Right ventricle myocardium superior (tissue), 1 donor: ENCODE data around the gene ABTB1. TPM values are rescaled to one million over a fixed set of nuclear protein-coding genes. Genes with fewer than 3 reads are reported as not detected.
"Not testable (repeated sequence)": the region's sequence is repeated elsewhere in the genome, so short reads cannot be mapped to it uniquely, and the experiment has no call there.

ENCODE experiments used
- ATAC-seq: fragments of 200-7000 bp; cut with Tn5 transposase; one replicate; pipeline ENCODE4 v1.9.1; 2020; ENCODE audit warnings: mild to moderate bottlenecking; ENCODE audit not compliant: poor library complexity
- DNase-seq: peaks from one replicate; pipeline ENCODE4 v3.0.0-alpha.2; 2020
- intact Hi-C: fragments of 100-400 bp; cut with DNase I; formaldehyde crosslinking; loops from one replicate; pipeline ENCODE4 v1.11.2; 2022
- total RNA-seq: library from RNA; stranded (reverse); fragmentation: NEBNext Ultra II Directional; extraction: Animal tissue kit (Norgen Biotek cat#: 25700); gene quantifications from one replicate; pipeline ENCODE4 v1.2.1, GENCODE V29; 2021
- donor health status: DM: no; HTN: yes; CAD: no; lungs with severe emphysema.

ABTB1 gene
- total RNA-seq, 1 donor from 2014 or later = 33.0 TPM

DNA sequence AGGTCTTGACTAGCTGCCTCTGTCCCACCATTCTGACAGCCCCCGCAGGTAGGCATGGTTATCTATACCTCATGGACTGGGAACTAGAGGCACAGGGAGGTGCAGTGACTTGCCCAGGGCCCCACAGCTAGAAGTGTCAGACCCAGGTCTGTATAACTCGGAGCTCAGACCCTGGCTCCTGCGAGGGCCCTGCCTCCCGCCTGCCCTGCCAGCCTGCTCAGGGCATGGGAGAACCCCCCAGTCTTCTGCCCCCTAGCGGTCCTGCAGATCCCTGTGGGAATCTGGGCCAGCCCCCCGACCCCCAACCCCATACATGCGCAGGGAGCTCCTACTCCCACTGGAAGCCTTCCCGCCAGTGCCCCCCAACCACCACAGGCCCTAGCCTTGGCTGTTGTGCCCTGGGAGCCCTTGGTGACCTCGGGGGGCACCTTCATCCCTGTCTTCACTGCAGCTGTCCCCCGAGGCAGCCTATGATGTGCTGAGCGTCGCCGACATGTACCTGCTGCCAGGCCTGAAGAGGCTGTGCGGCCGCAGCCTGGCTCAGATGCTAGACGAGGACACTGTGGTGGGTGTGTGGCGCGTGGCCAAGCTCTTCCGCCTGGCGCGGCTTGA is 6.9 kb downstream of the ABTB1 start:
- peak; percentile 36 for DNase-seq
- intact Hi-C loops = no loop called here
- ATAC-seq = no peak

DNA sequence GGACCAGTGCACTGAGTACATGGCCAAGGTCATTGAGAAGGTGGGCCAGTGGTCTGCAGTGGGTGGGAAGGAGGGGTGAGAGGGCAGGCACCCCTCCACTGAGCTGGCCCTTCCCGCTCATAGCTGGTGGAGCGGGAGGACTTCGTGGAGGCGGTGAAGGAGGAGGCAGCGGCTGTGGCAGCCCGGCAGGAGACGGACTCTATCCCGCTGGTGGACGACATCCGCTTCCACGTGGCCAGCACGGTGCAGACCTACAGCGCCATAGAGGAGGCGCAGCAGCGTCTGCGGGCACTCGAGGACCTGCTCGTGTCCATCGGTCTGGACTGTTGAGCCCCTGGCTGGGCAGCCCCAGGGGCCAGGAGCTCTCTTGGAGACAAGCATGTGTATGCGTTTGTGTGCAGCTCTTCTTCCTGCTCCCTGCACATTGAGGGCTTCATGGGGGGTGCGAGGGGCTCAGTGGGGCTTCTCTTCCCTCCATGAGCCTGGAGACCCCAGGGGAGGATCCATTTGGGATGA is 7.5 kb downstream of the ABTB1 start:
- intact Hi-C loops = no loop called here
- ATAC-seq = no peak
- peak; percentile 30 for DNase-seq

DNA sequence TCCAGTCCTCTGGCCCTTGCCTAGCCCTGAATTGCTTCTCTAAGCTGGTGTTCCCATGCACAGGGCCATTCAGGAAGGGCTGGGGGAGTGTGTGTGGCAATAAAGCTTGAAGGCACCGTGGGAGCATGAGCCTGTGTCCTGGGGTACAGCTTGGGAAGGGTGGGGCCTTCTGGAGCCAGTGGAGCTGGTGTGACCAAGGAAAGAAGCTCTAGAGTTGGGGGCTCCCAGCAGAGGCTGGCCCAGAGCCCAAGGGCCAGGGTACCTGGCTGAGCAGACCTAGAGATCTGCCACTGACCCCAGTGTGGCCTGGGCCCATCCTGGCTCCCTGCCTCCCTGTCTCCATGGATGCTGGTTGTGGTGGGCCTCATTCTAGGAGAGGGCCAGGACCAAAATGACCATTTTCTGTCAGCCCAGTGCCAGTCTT is 8.1 kb downstream of the ABTB1 start:
- intact Hi-C loops = no loop called here
- DNase-seq (peak; percentile 24), ATAC-seq (no peak)

DNA sequence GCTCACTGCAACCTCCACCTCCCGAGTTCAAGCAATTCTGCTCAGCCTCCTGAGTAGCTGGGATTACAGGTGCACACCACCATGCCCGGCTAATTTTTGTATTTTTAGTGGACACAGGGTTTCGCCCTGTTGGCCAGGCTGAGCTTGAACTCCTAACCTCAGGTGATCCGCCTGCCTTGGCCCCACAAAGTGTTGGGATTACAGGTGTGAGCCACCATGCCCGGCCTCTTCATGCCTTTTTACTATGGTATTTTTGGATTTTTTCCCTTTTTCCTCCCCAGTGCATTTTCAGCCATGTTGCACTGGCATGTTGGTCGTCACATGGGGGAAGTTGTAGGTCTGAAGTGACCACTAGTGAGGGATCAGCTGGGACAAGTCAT is 9.4 kb downstream of the ABTB1 start:
- ATAC-seq, intact Hi-C loops: not testable (repeated sequence)
- peak; percentile 15 for DNase-seq

GRCh38 chr3:127682561-127682960 is 9.8 kb downstream of the ABTB1 start:
- intact Hi-C loops = no loop called here
- peak; percentile 39 for DNase-seq

GRCh38 chr3:127684871-127685707 is 12.3 kb downstream of the ABTB1 start:
- DNase-seq = peak; percentile 31

More at GRCh38 chr3:127682561-127682960, 9.8 kb downstream of the ABTB1 start:
- no peak for ATAC-seq

DNA sequence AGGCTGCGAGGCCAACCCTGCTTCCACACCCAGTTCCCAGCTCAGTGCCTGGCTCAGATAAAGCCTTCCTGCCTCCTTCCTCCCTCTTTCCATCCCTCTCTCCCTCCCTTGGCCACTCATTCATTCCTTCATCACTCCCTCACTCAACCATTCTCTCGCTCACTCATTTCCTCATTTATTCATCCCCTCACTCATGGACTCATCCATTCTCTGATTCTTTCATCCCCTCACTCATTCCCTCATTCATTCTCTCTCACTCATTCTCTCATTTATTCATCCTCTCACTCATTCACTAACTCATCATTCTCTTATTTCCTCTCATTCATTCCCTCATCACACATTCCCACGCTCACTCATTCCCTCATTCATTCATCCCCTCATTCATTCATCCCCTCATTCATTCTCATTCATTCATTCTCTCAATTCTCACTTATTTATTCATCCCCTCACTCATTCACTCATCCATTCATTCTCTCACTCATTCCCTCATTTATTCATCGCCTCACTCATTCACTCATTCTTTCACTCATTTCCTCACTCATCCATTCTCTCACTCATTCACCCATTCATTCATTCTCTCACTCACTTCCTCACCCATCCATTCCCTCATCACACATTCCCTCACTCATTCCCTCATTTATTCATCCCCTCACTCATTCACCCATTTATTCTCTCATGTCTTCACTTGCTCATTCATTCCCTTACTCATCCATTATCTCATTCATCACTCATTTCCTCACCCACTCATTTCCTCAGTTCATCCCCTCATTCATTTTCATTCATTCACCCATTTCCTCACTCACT is 13.2 kb downstream of the ABTB1 start:
- DNase-seq (no peak), ATAC-seq (no peak)
- intact Hi-C loops = no loop called here

More at GRCh38 chr3:127684871-127685707, 12.3 kb downstream of the ABTB1 start:
- intact Hi-C loops = no loop called here
- no peak for ATAC-seq

DNA sequence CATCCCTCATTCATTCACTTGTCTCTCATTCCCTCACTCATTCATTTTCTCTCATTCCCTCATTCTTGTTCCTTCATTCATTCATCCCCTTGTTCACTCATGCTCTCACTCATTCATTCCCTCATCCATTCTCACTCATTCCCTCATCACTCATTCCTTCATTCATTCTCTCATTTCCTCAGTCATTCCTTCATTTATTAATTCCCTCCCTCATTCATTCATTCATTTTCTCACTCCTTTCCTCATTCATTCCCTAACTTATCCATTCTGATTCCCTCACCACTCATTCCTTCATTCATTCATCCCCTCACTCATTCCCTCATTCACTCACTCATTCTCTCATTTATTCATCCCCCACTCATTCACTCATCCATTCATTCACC is 13.8 kb downstream of the ABTB1 start:
- ATAC-seq (no peak), DNase-seq (no peak)
- intact Hi-C loops = no loop called here

DNA sequence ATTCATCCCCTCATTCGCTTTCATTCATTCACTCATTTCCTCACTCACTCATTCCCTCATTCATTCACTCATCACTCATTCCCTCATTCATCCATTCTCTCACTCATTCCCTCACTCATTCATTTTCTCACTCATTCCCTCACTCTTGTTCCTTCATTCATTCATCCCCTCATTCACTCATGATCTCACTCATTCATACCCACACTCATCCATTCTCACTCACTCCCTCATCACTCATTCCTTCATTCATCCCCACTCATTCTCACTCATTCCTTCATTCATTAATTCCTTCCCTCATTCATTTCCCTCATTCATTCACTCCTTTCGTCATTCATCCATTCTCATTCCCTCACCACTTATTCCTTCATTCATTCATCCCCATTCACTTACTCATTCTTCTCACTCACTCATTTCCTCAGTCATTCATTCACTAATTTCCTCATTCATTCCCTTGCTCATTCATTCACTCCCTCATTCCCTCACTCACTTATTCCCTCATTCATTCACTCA is 14.5 kb downstream of the ABTB1 start:
- no peak for DNase-seq
- ATAC-seq = no peak
- intact Hi-C loops = no loop called here

DNA sequence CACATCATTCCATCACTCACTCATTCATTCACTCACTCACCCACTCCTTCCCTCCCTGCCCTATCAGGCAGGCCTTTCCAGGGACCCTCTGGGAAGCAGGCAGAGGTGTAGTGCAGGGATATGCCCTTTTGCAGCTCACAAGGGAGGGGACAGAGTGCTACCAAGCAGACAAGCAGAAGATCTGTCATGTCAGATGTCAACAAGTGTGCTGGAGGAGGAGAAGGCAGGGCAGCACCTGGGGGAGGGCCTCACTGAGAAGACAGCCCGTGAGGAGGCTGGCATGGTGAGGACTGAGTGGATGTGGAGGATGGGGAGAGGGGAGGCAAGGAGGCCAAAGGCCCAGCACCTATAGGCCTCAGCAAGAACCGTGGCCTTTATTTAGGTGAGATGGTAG is 15.3 kb downstream of the ABTB1 start:
- intact Hi-C loops = no loop called here
- peak; percentile 4 for DNase-seq
- ATAC-seq = no peak

DNA sequence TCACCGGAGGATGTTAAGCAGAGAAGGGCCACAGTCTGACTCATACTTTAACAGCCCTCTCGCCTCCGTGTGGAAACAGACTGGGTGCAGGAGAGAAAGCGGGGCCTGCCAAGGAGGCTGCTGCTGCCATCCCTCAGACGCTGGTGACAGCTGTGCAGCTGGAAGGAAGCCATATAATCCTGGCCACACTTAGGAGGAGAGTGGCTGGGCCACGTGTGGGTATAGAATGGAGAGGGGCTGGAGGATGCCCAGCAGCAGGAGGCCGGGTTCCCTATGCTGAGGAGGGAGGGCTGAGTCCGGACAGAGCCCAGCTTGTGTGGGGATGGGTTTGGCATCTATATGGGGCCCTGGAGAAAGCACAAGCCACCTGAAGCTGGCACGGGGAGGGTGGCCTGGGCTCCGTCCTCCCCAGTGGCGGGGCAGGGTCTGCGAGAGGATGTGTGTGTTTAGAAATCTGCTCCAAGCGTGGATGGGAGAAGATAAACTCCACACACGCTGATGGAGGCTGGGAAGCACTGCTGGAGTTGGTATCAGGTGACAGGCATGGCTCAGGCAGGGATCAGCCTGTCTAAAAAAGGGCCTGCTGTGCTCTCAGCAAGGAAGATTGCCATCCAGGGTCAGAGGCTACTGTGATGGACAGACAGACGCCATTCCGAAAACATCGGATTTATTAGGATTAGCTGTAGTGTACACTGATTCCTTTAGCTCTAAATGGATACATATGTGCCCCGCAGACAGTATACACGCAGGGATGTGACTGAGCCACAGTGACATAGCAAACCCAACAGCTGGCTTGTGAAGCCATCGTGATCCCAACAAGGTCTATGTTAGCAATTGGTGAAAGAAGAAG is 15.9 kb downstream of the ABTB1 start:
- DNase-seq = peak; percentile 48
- intact Hi-C loops = no loop called here
- ATAC-seq = peak; percentile 56

DNA sequence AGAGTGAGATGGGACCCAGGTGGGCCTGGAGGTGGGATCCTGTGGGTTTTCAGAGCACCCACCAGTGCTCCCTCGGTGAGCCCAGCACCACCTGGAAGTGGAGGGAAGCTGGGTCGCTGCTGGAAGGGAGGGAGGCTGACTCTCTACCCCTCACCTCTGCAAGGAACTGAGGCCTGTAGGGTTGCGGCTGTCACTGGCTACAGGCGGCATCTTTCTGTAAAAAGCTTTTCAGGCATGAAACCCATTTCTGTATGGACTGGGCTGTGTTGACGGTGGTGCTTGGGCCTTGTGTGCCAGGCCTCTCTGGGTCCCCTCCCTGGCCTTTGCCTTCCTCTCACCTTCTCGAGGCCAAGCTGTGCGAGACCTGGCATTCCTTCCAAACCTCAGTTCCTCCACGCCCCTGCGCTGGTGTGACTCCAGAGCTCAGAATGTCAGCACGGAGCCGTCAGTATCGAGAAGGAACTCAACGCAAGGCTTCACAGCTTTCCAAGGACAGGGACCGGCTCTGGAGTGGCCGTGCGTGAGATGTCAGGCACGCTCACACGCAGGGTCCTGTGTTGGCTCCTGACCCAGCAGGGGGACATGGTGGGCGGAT is 16.6 kb downstream of the ABTB1 start:
- DNase-seq (peak; percentile 34), ATAC-seq (no peak)
- intact Hi-C loops = no loop called here

DNA sequence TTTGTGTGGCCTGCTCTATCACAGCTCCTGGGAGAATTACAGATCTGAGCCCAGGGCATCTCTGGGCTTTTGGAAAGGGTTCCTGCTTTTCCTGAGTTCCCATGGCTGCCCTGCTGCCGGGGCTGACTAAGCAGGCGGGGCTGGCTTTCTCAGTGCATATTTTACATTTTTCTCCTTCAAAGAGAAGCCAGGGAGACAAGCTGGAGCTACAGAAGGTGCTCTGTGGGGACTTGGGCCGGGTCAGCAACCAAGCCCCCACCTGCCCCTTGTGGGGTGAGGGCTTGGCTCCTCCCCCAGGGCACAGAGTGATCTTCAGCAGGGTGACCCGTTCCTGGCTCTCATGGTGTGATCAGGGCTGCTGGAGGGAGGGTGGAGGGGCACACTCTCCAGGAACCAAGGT is 17.4 kb downstream of the ABTB1 start:
- intact Hi-C loops = no loop called here
- ATAC-seq (no peak), DNase-seq (peak; percentile 32)

DNA sequence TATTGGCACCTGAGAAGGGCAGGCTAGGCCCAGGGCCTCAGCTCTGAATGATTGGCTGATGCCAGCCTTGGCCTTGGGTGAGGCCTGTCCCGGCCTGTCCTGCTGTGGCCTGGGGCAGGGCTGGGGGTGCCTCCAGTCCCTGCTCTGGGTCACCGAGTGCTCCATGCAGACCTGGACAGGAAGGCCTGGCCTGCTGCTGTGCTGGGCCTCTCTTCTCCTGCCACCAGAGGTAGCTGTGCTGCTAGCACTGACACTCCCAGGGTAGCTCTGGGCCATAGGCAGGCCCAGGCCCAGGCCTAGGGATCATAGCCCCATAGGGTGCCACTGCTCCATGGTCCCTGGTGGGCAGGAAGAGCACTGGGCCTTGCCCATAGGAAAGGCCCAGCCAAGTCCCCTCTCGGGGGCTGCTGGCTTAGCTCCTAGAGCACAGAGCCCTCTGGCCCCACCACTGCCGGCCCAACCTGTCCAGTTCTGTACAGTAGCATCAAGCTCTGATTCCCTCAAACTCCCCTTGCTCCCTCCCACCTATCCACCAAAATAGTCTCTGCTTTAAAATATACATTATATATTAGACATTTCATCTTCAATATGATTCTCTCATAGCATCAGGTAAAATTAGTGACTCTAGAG is 18.2 kb downstream of the ABTB1 start:
- peak; percentile 51 for ATAC-seq
- peak; percentile 51 for DNase-seq
- intact Hi-C loops = no loop called here

- intact Hi-C loops = no loop called here
- ATAC-seq = no peak
- peak; percentile 24 for DNase-seq
Observed at GRCh38 chr3:127691489-127691888, 18.7 kb downstream of the ABTB1 start.

- ATAC-seq (no peak), DNase-seq (peak; percentile 12)
- intact Hi-C loops = no loop called here
Observed at GRCh38 chr3:127691974-127692373, 19.2 kb downstream of the ABTB1 start.
